GM21619 (cell line): ENCODE data around the gene OLFM2.
"Not testable (repeated sequence)": the region's sequence is repeated elsewhere in the genome, so short reads cannot be mapped to it uniquely, and the experiment has no call there.

Experiments used
- ATAC-seq: cut with Tn5 transposase; IDR thresholded peaks from one replicate; pipeline ENCODE4 v1.9.1; 2021; ENCODE audit not compliant: unreplicated experiment

The OLFM2 gene

GRCh38 chr19:9865732-9866501, 70.4 kb downstream of the OLFM2 start:
- ATAC-seq = no peak

- no peak for ATAC-seq
Measured at GRCh38 chr19:9863759-9864158, 72.6 kb downstream of the OLFM2 start.

- no peak for ATAC-seq
Measured at GRCh38 chr19:9862938-9863337, 73.4 kb downstream of the OLFM2 start.

GRCh38 chr19:9861503-9861902, 74.8 kb downstream of the OLFM2 start:
- ATAC-seq = no peak

GRCh38 chr19:9860407-9860806, 75.9 kb downstream of the OLFM2 start:
- ATAC-seq = no peak

- ATAC-seq = no peak
Measured at GRCh38 chr19:9858766-9859165, 77.5 kb downstream of the OLFM2 start.

GRCh38 chr19:9857920-9858746, 78.2 kb downstream of the OLFM2 start:
- ATAC-seq = no peak

- no peak for ATAC-seq
Measured at GRCh38 chr19:9857076-9857721, 79.1 kb downstream of the OLFM2 start.

- ATAC-seq = no peak
Measured at GRCh38 chr19:9856609-9857008, 79.7 kb downstream of the OLFM2 start.

- ATAC-seq = no peak
Measured at GRCh38 chr19:9854282-9854846, 82.0 kb downstream of the OLFM2 start.

GRCh38 chr19:9850235-9850959, 85.9 kb downstream of the OLFM2 start:
- ATAC-seq = no peak

GRCh38 chr19:9849791-9850190, 86.5 kb downstream of the OLFM2 start:
- ATAC-seq = no peak

GRCh38 chr19:9848762-9849161, 87.6 kb downstream of the OLFM2 start:
- ATAC-seq = no peak

GRCh38 chr19:9848060-9848459, 88.3 kb downstream of the OLFM2 start:
- no peak for ATAC-seq

GRCh38 chr19:9847087-9847671, 89.1 kb downstream of the OLFM2 start:
- no peak for ATAC-seq

- not testable (repeated sequence) for ATAC-seq
Measured at GRCh38 chr19:9843626-9844273, 92.6 kb downstream of the OLFM2 start.

- ATAC-seq = no peak
Measured at GRCh38 chr19:9842834-9843625, 93.3 kb downstream of the OLFM2 start.

GRCh38 chr19:9839415-9839814, 96.9 kb downstream of the OLFM2 start:
- no peak for ATAC-seq

- no peak for ATAC-seq
Measured at GRCh38 chr19:9838324-9838723, 98.0 kb downstream of the OLFM2 start.
